VCaP (cell line): Measurements from ENCODE around the gene SUFU.

Experiments
- H3K27ac ChIP-seq: fragments of 450-650 bp; 2 replicates; pipeline ENCODE4 v1.5.1; 2017
- TF ChIP-seq, protein P1 (sequence below): fragments of 450-650 bp; conservative IDR thresholded peaks from 2 replicates; pipeline ENCODE4 v1.5.1; 2017; ENCODE audit warnings: mild to moderate bottlenecking, moderate library complexity

Gene SUFU

DNA sequence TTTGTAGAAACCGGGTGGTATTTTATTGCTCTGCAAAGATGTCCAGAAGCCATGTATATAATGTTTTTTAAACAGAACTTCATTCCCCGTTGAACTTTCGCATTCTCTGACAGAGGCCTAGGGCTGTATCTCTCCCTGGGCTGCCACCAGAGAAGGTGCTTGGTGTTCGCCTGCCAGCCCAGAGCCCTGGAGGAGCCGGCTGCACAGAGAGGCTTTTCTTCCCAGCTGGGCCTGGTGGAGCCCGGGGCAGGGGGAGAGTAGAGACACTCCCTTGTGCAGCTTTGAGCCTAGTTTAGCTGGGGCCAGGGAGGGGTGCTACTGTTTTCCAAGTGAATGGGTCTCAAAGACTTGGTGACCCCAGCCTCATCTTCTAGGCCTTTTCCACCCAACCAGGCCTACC, 126.9 kb downstream of the SUFU start:
- TF ChIP-seq, protein P1, sequence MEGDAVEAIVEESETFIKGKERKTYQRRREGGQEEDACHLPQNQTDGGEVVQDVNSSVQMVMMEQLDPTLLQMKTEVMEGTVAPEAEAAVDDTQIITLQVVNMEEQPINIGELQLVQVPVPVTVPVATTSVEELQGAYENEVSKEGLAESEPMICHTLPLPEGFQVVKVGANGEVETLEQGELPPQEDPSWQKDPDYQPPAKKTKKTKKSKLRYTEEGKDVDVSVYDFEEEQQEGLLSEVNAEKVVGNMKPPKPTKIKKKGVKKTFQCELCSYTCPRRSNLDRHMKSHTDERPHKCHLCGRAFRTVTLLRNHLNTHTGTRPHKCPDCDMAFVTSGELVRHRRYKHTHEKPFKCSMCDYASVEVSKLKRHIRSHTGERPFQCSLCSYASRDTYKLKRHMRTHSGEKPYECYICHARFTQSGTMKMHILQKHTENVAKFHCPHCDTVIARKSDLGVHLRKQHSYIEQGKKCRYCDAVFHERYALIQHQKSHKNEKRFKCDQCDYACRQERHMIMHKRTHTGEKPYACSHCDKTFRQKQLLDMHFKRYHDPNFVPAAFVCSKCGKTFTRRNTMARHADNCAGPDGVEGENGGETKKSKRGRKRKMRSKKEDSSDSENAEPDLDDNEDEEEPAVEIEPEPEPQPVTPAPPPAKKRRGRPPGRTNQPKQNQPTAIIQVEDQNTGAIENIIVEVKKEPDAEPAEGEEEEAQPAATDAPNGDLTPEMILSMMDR, result no peak

DNA sequence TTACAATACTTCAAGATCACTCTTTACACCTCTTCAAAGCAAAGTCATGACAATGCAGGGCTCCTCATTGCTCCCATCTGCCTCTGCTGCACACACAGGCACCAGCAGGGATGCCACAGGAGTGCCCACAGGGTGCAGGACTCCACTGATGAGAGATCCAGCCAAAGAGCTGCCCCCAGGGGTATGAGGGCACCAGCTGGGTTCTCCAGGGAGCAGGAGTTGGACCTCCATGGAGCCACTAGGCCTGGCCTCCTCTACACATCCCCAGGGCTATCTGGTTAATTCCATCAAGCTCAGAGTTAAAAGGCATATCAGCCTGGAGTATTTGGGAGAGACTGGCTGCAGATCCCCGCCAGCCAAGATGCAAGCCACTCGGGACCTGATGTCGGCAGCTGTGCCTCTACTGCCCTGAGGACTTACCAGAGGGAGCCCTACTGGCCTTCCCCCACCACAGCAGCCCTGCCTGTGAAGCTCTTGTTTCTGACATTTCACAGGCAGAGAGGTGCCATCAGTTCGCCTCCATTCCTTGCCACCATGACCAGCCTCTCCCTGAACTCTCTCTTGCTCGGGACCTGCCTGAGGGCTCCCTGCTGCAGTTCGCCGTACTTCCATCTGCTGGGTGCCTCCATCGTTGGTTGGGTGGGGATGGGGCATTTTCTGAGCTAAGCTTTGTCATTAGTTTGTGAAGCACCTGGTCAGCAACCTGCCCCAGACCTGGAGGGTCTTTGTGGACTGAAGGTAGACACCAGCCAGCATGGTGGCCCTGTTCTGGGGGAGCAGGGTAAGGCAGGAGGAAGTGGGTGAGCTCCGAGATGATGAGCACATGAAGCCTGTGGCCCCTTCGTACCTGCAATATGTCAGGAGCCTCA, 128.0 kb downstream of the SUFU start:
- TF ChIP-seq, protein P1, result no peak
- no peak overlapping the region for H3K27ac ChIP-seq

More for the DNA sequence above, 126.9 kb downstream of the SUFU start:
- H3K27ac ChIP-seq, result no peak overlapping the region

DNA sequence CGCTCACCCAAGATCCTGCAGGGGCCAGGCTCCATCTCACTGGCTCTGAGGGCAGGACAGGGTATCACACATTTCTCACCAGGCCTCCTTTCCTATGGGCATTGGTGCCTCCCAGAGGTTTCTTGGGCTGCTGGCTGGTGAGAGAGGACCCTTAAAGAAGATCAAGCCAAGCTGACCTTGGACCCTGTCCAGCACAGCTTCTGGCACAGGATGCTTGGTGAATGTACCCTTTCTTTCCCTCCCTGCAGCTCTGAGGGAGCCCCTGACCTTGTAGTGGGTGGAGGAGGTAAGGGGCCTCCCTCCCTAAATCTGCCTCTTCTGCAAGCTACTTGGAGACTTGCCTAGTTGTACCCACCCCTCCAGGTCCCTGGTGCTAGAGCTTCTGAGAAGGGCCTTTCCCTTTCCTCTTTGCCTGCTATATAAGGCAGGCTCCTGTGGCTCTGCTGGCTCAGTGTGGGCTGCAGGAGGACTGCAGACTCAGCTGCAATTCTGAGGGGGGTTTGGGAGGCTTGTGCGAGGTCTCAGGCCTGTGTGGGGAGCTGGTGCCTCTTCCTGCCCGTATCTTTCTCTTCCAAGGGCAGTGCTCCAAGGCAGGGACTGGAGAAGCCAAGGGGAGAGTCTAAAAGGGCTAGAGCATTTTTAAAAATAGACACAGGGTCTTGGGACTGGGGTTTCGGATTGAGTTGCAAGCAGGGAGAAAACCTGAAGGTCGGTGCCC, 128.8 kb downstream of the SUFU start:
- TF ChIP-seq, protein P1, result no peak
- no peak overlapping the region for H3K27ac ChIP-seq

DNA sequence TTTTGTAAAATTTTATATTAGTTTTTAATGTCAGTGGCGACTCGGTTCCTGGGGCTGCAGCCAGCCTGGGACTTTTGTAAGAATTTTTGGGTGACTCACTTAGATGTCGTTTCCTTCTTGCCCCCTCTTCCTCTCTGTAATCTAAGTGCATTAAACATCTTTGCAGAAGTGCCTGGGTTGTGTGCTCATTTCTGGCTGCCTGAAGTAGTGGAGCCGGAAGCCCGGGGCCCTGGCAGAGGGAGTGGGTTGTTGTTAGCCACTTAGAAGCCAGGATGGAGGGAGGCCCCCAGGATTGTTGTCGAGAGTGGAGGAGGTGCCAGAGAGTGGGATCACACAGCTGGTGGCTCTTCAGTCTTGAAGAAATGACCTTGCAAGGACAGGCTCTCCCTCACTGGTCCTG, 129.5 kb downstream of the SUFU start:
- H3K27ac ChIP-seq, result no peak overlapping the region
- TF ChIP-seq, protein P1, result no peak

DNA sequence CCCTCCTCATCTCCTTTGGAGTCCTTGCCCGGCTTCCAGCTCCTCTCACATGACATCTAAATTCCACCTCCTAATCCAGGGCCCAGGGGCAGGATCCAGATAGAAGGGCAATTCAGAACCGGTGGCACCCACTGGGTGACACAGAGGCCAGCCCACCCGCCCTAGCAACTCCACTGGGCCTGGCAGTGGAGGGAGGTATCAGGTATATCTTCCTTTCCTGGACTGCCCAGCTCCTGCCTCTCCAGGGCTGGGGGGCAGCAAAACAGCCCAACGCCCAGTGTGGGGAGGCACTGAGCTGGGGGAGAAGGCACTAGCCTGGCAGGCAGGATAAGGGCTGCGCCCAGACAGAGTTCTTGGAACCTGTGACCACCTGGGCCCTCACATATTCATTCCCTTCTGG, 130.1 kb downstream of the SUFU start:
- TF ChIP-seq, protein P1, result no peak
- H3K27ac ChIP-seq, result no peak overlapping the region

DNA sequence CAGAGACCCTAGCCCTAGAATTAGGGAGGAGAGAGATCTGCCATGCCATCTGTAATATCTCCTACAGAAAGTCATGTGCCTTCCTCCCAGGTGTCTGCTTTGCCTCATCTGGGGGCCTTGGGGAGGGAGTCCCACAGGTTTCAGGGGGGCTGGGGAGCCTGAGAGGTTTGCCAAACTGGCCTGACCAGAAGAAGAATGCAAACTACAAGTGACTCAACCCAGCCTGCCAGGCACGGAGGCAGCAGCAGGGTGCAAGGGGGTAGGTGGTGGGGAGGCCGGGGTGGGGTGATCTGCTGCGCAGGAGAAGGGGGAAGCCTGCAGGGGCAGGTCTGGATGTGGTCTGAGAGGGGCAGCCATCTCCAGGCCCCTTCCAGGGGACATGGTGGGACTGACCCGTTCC, 130.9 kb downstream of the SUFU start:
- TF ChIP-seq, protein P1, result no peak
- no peak overlapping the region for H3K27ac ChIP-seq

DNA sequence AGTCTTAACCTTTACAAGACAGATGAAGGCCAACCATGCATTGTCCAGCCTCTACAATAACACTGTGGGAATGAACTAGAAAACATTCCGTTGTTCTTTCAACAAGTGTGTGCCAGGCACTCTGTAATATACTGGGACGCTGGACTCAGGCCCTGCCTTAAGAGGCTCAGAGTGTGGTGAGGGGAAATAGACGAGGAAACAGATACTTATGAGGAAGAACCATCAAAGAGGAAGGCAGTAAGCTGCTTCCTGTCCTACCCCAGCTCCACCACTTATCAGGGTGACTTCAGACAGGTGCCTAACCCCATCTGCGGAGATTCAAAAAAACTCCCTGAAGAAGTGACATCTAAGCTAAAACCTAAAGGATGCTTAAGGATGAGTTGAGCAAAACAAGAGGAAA, 131.6 kb downstream of the SUFU start:
- H3K27ac ChIP-seq, result no peak overlapping the region
- TF ChIP-seq, protein P1, result no peak
